GM21526 (cell line): ENCODE results near the gene NUBP1.
"Not testable (repeated sequence)": the region's sequence is repeated elsewhere in the genome, so short reads cannot be mapped to it uniquely, and the experiment has no call there.

Experiments used
- ATAC-seq: cut with Tn5 transposase; IDR thresholded peaks from one replicate; pipeline ENCODE4 v1.9.1; 2021; ENCODE audit warnings: moderate library complexity; ENCODE audit not compliant: unreplicated experiment, low FRiP score

The NUBP1 gene

DNA sequence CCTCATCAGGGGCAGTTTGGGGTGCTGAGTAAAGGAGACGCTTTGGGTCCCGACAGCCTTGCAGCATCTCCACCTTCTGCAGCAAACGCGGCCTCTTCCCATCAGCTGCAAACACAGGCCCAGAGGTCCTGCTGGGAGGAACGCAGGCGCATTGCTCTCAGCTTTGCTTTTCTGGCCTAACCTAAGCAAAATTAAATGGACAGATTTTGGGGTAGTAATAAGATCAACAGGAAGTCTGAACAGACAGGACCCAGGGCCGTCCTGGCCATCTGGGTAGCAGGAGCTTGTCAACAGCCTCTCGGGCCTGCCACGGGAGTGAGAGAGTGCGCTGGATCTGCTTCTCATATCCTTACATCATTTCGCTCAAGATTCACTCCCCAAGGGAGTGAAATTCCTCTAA, 7.2 kb downstream of the NUBP1 start:
- ATAC-seq: no peak

DNA sequence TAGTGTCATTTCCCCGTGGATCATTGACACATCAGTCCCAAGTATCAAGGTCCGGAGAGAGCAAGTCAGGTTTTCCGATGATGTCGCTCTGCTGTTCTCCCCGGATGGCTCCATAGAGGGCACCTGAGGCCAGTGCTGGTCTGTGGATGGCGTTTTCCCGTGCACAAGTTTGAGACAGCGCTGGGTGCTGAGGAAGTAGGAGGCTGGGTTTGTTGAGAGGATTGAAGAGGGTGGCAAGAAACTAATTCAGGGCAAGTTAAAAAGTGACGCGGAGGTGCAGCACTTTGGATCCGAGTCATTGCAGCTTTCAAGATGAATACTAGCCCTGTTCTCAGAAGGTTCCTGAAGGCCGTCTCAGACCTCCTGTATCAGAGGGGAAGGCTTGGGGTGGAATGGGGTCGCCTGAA, 7.7 kb downstream of the NUBP1 start:
- ATAC-seq: no peak

DNA sequence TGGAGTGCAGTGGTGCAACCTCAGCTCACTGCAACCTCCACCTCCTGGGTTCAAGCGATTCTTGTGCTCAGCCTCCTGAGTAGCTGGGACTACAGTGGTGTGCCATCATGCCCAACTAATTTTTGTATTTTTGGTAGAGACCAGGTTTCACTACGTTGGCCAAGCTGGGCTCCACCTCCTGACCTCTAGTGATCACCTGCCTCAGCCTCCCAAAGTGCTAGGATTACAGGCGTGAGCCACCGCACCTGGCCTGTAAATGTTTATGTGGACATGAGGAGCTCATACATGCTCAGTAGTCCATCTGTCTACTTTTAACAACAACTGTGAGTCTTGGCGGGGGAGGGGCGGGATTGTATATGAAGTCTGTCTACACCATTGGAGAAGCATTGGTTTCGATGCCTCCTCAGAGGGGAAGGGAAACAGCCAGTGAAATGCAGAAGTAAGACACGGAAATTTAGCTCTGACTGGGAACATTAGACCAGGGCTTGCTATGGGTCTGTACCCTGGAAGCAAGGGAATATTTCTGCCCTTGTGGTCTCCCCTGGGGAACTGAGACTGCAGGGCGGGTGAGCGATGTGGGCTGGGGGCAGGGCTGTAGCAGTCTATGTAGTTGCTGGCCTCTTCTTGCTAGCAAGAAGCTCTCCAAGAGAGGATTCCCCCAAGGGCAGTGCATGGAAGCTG, 9.3 kb downstream of the NUBP1 start:
- peak; percentile 48 for ATAC-seq

DNA sequence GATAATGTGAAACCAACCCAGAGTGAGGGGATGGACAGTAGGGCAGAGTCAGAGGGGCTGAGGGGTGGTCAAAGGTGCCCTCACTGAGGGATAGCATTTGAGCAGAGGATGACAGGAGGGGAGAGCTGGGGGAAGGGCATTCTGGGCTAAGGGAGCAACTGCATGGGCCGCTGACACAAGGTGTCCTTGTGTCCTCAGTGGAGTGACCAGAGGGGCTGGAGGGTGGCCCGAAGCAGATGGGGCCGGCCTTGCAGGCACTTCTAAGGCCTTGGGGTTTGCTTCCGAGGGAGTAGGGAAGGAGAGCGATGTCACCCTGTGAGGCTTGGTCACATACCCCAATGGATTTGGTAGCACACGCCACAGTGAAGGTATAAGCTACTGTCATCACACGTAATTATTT, 10.0 kb downstream of the NUBP1 start:
- no peak for ATAC-seq

DNA sequence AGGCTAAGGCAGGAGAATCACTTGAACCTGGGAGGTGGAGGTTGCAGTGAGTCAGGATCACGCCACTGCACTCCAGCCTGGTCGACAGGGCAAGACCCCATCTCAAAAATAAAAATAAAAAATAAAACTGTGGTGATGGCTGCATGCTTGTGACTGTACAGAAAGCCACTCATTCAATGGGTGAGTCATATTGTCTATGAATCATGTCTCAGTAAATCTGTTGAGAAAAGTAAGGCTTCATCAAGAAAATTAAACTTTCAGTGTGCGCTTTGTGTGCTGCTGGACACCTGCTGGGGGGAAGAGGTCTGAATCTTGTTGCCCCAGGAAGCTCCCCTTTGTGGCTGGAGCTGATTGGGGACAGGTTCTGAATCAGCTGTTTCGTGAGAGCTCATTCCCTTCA, 11.3 kb downstream of the NUBP1 start:
- no peak for ATAC-seq

DNA sequence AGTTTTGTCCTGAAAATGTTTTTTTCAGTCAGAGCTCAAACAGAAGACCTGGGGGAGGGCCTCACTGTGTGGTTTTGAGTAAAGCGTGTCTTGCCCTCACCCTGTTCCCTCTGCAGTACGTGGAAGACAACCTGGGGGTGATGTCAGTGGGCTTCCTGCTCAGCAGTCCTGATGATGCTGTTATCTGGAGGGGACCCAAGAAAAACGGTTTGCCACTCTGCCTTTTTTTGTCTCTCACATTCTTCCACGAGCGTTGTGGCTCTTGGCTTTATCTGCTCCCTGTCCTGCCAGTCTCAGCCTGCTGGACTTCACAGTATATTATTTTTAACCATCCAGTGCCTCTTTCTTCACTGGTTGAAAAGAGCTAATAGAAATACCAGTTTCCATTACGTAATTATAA, 12.9 kb downstream of the NUBP1 start:
- no peak for ATAC-seq

DNA sequence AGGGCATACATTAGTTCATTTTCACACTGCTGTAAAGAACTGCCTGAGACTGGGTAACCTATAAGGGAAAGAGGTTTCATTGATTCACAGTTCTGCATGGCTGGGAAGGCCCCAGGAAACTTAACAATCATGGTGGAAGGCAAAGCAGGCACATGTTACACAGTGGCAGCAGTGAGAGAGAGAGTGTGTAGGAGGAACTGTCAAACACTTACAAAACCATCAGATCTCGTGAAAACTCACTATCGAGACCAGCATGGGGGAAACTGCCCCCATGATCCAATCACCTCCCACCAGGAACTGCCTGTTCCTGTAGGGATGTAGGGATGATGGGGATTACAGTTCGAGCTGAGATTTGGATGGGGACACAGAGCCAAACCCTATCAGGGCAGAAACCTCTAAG, 17.2 kb downstream of the NUBP1 start:
- ATAC-seq: no peak

DNA sequence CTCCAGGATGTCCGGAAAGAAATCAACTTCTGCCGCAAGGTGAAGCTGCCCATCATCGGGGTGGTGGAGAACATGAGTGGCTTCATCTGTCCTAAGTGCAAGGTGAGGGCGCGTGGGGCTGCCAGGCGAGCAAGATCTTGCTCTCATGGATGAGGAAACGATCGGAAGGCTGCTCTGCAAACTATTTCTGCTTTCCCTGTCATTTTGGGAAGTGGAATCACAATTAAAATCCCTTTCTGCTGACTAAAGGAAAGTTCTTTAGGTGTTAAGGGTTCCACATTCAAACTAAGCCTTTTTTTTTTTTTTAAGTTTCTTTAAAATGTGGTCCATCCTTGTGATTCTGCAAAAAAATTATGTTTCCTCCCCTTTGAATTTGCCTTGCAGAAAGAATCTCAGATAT, 17.7 kb downstream of the NUBP1 start:
- ATAC-seq: no peak

DNA sequence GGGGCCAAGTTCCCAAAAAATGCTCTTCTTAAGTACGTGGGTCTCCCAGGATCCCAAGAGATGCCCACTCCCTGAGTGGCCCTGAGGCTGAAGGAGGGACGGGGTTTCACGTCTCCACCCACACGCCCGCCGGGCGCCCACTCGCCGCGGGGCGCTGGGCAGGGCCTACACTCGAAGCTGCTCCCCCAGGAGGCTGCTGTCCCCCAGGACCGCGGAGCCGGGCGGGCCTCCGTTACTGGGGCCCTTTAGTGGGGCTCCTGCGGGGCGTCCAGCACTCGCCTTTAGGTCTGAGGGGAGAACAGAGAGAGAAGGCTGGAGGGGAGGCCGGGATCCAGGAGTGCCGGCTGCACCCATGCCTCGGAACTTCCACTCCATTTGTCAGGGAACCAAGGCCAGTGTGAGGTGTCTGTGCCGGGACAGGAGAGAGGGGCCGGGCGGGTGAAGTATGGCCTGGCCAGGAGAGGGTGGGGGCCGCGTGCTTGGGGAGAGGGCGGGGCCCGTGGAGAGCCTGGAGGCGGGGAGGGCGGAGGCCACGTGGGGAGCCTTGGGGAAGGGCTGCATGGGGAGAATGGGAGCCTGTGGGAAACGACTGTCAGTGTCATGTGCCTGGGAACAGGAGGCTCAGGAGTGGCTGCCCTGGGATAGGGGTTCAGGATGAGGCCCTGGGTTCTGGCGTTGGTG, 18.8 kb downstream of the NUBP1 start:
- ATAC-seq: no peak

DNA sequence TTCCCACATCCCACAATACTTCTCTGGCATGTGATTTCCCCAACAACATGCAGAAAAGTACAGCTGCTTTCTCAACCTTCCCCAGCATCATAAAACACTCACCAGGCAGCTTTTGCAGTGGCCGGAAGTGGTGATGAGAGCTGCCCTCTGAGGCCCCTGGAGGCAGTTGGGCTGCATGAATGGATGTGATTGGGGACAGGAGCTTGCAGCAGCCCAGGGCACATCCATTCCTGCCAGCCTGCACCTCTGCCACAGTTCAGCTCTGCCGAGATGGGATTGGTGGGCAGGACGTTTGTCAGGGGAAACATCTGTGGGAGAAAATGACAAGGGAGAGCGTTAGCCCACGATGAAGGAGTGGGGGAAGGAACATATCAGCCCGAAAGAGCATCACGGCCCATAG, 19.8 kb downstream of the NUBP1 start:
- ATAC-seq: no peak

DNA sequence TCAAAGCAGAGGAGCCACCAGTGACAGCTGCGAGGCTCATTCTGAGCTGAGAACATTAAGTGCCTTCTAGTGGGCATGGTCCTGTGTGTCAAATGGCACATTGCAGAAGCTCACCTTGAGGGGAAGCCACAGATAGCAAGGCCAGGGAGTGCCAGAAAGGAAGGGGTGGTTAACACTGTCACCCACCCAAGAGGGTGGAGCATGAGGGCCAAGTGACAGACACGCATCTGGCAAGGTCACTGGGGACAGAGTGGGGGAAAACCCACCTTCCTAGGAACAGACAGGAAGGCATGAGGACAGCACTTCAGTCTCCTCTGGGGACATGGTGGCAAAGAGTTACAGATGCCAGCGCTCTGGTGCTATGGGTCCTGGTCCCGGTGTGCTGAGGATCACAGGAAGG, 22.1 kb downstream of the NUBP1 start:
- ATAC-seq: no peak

DNA sequence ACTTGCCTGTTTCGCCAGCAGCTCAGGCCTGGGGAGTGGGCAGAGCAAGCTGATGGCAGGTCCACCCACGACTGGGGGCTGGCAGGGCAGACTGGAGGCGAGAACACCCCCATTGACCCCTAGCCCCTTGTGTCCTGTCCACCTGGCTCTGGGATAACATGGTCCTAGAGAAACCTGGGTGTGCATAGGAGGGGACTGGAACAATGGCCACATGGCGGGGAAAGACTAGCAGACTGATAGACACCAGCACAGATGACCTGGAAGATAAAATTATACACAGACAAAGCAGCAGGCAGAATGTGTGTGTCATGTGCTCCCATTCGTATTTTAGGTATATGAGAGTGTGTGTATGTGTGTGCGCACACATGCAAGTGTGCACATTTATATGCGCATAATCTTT, 23.5 kb downstream of the NUBP1 start:
- no peak for ATAC-seq

DNA sequence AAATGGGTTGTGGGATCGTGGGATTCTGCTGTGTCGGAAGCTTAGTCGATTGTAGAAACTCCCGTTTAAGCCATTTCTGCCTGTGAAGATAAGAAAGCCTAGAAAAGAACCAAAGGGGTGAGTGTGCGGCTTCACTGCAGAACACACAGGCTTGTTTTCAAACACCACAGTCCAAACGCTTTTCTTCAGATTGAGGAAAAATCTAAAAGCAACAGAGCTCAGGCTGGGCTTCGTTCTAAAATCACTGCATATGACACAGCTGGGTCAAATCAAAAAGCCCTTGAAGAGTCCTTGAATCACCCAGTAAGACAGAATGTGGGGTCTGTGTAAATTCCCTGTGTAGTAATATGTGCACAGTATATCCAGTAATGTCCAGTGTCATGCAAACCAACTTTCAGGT, 25.7 kb downstream of the NUBP1 start:
- ATAC-seq: no peak

DNA sequence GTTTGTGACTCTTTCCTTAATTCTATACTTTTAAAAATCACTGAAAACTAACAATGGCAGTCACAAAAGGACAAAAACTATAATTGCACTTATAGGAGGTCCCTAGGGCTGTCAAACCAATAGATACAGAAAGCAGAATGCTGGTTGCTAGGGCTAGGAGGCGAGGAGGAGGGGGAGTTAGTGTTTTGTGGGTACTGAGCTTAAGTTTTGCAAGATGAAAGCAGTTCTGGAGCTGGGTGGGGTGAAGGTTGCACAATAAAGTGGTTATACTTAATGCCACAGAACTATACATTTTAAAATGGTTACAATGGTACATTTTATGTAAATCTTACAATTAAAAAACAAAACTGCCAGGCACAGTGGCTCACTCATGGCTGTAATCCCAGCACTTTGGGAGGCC, 27.3 kb downstream of the NUBP1 start:
- no peak for ATAC-seq

DNA sequence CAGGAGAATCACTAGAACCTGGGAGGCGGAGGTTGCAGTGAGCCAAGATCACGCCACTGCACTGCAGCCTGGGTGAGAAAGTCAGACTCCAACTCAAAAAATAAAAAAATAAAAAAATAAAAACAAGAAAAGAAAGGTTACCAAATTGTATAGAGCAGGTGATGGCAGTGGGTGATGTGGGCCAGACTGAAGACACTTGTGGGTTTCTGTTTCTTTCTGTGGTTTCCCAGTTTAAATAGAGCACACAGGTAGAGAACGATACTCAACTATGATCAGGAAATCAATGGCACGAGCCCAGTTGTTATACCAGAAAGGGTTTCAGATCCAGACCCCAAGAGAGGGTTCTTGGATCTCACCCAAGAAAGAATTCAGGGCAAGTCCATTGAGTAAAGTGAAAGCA, 32.6 kb downstream of the NUBP1 start:
- ATAC-seq: no peak

DNA sequence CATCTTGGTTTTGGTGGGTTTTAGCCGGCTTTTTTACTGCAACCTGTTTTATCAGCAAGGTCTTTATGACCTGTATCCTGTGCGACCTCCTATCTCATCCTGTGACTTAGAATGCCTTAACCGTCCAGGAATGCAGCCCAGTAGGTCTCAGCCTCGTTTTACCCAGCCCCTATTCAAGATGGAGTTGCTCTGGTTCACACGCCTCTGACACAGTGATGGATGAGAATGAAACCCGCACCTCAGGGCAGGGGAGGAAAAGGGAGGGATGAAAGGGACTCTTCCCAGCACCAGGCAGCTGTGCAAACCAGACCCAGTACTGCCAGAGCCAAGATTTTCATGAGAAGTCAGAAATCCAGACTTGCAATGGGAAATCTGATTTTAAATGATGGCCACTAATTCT, 33.3 kb downstream of the NUBP1 start:
- not testable (repeated sequence) for ATAC-seq

DNA sequence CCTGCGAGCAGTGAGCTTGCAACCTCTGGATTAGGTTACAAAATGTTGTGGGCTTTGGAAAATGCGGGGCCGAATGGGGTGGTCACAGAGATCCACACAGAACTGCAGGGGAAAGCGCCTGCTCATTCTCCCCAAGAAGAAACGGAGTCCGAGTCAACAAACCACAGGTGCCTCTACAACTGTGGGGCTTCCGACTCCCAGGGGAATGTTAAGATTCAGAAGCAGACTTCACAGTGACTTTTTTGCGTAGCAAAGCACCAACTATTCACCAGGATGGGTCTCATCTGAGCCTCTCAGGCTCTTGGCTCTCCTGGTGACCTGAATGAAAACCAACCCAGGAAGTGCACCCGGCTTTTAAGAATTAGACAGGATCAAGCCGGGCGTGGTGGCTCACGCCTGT, 33.7 kb downstream of the NUBP1 start:
- ATAC-seq: no peak

DNA sequence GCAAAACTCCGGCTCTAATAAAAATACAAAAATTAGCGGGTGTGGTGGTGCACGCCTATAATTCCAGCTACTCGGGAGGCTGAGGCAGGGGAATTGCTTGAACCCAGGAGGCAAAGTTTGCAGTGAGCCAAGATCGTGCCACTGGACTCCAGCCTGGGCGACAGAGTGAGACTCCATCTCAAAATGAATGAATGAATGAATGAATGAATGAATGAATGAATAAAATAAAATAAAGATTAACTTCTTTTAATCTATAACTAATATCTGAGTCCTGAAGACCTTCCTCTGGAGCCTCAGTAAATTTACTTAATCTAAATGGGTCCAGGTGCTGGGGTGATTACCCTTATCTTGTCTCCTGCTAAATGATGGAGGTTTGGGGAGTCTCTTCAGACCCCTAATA, 36.3 kb downstream of the NUBP1 start:
- ATAC-seq: not testable (repeated sequence)

DNA sequence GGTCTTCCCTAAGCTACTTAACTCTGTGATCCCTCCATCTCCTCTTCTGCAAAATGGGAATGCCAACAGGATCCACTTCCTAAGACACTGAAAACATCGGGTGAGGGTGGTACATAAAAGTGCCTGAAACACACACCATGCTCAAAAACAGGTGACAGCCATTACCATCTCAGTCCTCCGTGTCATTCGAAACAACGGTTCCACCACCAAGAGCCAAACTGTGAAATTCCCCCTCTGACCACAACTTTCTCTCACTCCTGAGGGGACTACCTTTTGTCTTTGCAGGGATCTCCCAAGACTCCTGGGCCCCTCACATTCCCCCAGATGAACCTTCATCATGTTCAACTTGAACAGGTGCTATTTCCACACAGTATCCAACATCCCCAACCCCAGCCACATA, 37.0 kb downstream of the NUBP1 start:
- ATAC-seq: no peak

DNA sequence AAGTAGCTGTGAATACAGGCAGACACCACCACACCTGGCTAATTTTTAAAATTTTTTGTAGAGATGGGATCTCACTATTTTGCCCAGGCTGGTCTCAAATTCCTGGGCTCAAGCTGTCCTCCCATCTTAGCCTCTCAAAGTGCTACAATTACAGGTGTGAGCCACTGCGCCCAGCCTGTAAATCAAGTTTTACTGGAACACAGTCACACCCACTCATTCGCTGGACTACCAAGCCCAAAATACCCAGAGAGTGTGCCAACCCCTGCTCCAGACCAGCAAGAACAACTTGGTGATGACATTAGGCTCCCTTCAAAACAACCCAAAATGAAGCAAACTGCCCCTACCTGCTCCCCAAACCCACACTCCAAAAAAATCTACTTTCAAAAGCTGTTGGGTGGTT, 39.0 kb downstream of the NUBP1 start:
- ATAC-seq: no peak

DNA sequence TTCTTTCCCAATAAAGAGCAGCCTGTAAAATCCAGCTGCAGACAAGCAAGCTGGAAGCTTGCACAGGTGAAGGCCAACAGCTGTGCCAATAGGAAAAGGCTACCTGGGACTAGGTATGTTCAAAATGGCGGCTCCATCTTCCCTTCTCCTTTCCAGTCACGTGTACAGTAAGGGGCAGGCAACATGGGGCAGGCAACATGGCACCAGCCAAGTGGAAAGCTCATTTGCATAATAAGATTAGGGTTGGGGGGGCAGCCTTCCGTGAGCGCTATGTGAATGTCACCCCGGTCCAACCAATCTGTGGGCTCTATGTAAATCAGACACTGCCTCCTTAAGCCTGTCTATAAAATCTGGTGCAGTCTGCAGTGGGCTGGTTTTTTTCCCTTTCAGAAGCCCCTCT, 43.7 kb downstream of the NUBP1 start:
- no peak for ATAC-seq

DNA sequence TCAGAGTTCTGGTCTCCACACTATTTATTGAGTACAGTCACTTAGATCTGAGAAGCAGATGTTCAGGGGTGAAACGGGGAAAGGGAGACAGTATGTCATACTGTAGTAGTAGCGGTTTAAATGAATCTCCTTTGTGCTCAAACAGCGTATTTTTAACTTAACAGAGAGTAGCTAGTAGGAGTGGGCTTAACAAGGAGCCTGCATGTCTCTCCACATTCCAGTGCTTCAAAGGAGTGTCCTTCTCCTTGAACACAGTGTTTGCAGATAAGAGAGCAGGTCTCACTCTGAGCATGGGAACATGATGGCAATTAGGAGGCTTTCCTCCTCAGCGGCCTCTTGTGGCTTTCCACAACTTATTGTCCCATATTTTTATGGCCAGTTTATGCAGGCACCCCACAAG, 45.0 kb downstream of the NUBP1 start:
- not testable (repeated sequence) for ATAC-seq

DNA sequence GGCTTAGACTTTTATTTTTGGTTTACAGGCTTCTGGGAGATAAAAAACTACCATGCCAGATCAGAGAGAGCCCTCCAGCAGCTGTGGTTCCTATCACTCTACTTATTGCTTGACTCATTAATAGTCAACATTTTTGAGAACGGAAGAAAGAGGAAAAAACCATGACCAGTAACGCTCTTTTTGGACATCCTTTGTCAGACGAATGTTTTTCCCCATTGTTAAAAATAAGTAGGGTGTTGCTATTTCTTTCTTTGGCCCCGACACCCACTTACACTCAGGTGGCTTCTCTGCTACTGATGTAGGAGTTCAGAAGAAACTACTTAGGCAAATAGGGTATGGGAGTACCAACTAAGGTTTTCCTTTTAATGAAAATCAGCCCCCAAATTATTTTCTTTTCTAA, 47.4 kb downstream of the NUBP1 start:
- ATAC-seq: no peak
